IMR-90 (cell line): ENCODE data around the gene SLAMF8. TPM values are rescaled to one million over a fixed set of nuclear protein-coding genes. Genes with fewer than 3 reads are reported as not detected.

Experiments used
- ATAC-seq: fragments of 200-7000 bp; cut with Tn5 transposase; 2 replicates; pipeline ENCODE4 v1.9.1; 2020; ENCODE audit warnings: low read depth, mild to moderate bottlenecking, moderate library complexity
- BruUV-seq: library from RNA; stranded (reverse); fragments of 400-500 nt; replicated peaks from 2 replicates; lab custom pipeline; 2021; lab: Mats Ljungman, UMichigan
- CTCF ChIA-PET: fragments of 300-600 bp; formaldehyde crosslinking; extraction: SDS; loops from one replicate; lab custom pipeline; 2021; ENCODE audit warnings: antibody characterized with exemption; lab: Yijun Ruan, JAX
- POLR2A ChIA-PET: fragments of 300-600 bp; sonication (Branson Sonifier 250); formaldehyde crosslinking; loops from one replicate; lab custom pipeline; 2022; ENCODE audit warnings: antibody characterized with exemption; ENCODE audit not compliant: unreplicated experiment; lab: Charles Lee
- DNase-seq: peaks from one replicate; pipeline ENCODE4 v3.0.0; 2013
- H2AFZ ChIP-seq: replicated peaks from 2 replicates; pipeline ENCODE3; 2013; ENCODE audit warnings: low read length, mild to moderate bottlenecking; ENCODE audit not compliant: poor library complexity
- H2AK5ac ChIP-seq: 2 replicates; pipeline ENCODE4 v1.6.1; 2013; ENCODE audit warnings: low read depth, low read length, inconsistent platforms
- H2AK9ac ChIP-seq: replicated peaks from 2 replicates; pipeline ENCODE3; 2013; ENCODE audit warnings: mild to moderate bottlenecking, low read depth, low read length, moderate library complexity; ENCODE audit not compliant: poor library complexity
- H2BK120ac ChIP-seq: 2 replicates; pipeline ENCODE4 v1.6.1; 2013; ENCODE audit warnings: low read depth, low read length, inconsistent platforms
- H2BK15ac ChIP-seq: 3 replicates; pipeline ENCODE4 v1.6.1; 2013; ENCODE audit warnings: low read depth, low read length, inconsistent platforms
- H2BK20ac ChIP-seq: 2 replicates; pipeline ENCODE4 v1.6.1; 2013; ENCODE audit warnings: low read depth, mild to moderate bottlenecking, inconsistent platforms, low read length, moderate library complexity
- H2BK5ac ChIP-seq: 2 replicates; pipeline ENCODE4 v1.6.1; 2013; ENCODE audit warnings: mild to moderate bottlenecking, low read depth, low read length, inconsistent platforms; ENCODE audit not compliant: poor library complexity, severe bottlenecking
- H3K14ac ChIP-seq: replicated peaks from 2 replicates; pipeline ENCODE4 v1.6.1; 2013; ENCODE audit warnings: low read depth, low read length, inconsistent platforms
- H3K18ac ChIP-seq: 2 replicates; pipeline ENCODE4 v1.6.1; 2013; ENCODE audit warnings: low read depth, low read length, control low read depth
- H3K23ac ChIP-seq: 2 replicates; pipeline ENCODE4 v1.6.1; 2013; ENCODE audit warnings: low read depth, low read length, inconsistent platforms
- H3K27ac ChIP-seq: 2 replicates; pipeline ENCODE4 v1.5.1; 2013; ENCODE audit warnings: mild to moderate bottlenecking, control low read depth, low read length; ENCODE audit not compliant: insufficient read depth
- H3K27me3 ChIP-seq: 2 replicates; pipeline ENCODE4 v1.6.1; 2013; ENCODE audit warnings: low read length; ENCODE audit not compliant: control insufficient read depth, insufficient read depth
- H3K36me3 ChIP-seq: 2 replicates; pipeline ENCODE4 v1.6.1; 2013; ENCODE audit warnings: low read length, mixed read lengths; ENCODE audit not compliant: control insufficient read depth, insufficient read depth
- H3K4ac ChIP-seq: 2 replicates; pipeline ENCODE4 v1.6.1; 2013; ENCODE audit warnings: low read depth, low read length, inconsistent platforms
- H3K4me1 ChIP-seq: 2 replicates; pipeline ENCODE4 v1.6.1; 2013; ENCODE audit warnings: low read length, mixed read lengths; ENCODE audit not compliant: control insufficient read depth, insufficient read depth
- H3K4me2 ChIP-seq: 2 replicates; pipeline ENCODE4 v1.6.1; 2013; ENCODE audit warnings: low read depth, mild to moderate bottlenecking, control low read depth, low read length, moderate library complexity
- H3K4me3 ChIP-seq: 2 replicates; pipeline ENCODE4 v1.5.1; 2013; ENCODE audit warnings: low read depth, mild to moderate bottlenecking, control low read depth, low read length, moderate library complexity; ENCODE audit not compliant: insufficient read depth
- H3K56ac ChIP-seq: 2 replicates; pipeline ENCODE4 v1.6.1; 2013; ENCODE audit warnings: low read length, inconsistent platforms; ENCODE audit not compliant: insufficient read depth; ENCODE audit errors: extremely low read depth
- H3K79me1 ChIP-seq, 2 experiments: 2 replicates each; pipeline ENCODE4 v1.6.1; 2013; ENCODE audit warnings: low read length in 2 of 2, inconsistent platforms in 1 of 2, low read depth in 1 of 2
- H3K9ac ChIP-seq: 2 replicates; pipeline ENCODE4 v1.6.1; 2013; ENCODE audit warnings: low read depth, low read length, control low read depth
- H3K9me1 ChIP-seq: 2 replicates; pipeline ENCODE4 v1.6.1; 2013; ENCODE audit warnings: low read length, inconsistent platforms; ENCODE audit not compliant: insufficient read depth
- H3K9me3 ChIP-seq: 2 replicates; pipeline ENCODE4 v1.6.1; 2013; ENCODE audit warnings: low read length; ENCODE audit not compliant: control insufficient read depth, insufficient read depth
- H4K20me1 ChIP-seq: 2 replicates; pipeline ENCODE4 v1.6.1; 2013; ENCODE audit warnings: low read length, inconsistent platforms; ENCODE audit not compliant: insufficient read depth
- H4K5ac ChIP-seq: 2 replicates; pipeline ENCODE4 v1.6.1; 2013; ENCODE audit warnings: mild to moderate bottlenecking, low read depth, low read length, control low read depth
- H4K8ac ChIP-seq, 2 experiments: 2 replicates each; pipeline ENCODE4 v1.6.1; 2013; ENCODE audit warnings: low read depth in 2 of 2, low read length in 2 of 2, control low read depth in 1 of 2, inconsistent platforms in 1 of 2
- H4K91ac ChIP-seq: 2 replicates; pipeline ENCODE4 v1.6.1; 2013; ENCODE audit warnings: low read depth, low read length, inconsistent platforms; ENCODE audit not compliant: insufficient read depth
- CEBPB ChIP-seq: IDR thresholded peaks from 2 replicates; pipeline ENCODE4 v1.6.1; 2012; ENCODE audit warnings: low read depth, low read length, improper control_type of control experiment
- CHD1 ChIP-seq: IDR thresholded peaks from 2 replicates; pipeline ENCODE4 v1.6.1; 2012; ENCODE audit warnings: low read depth, low read length, improper control_type of control experiment
- ELK1 ChIP-seq: fragments of 150-350 bp; IDR thresholded peaks from 2 replicates; pipeline ENCODE4 v1.6.1; 2016; ENCODE audit warnings: low read depth, mild to moderate bottlenecking, low read length, moderate library complexity, borderline replicate concordance
- FOS ChIP-seq: fragments of 150-350 bp; IDR thresholded peaks from 2 replicates; pipeline ENCODE4 v1.6.1; 2016; ENCODE audit warnings: low read depth, low read length
- MAFK ChIP-seq: IDR thresholded peaks from 2 replicates; pipeline ENCODE4 v1.6.1; 2012; ENCODE audit warnings: low read depth, low read length, improper control_type of control experiment
- MAZ ChIP-seq: IDR thresholded peaks from 2 replicates; pipeline ENCODE4 v1.6.1; 2012; ENCODE audit warnings: low read depth, mild to moderate bottlenecking, low read length, improper control_type of control experiment, moderate library complexity, borderline replicate concordance
- POLR2A ChIP-seq: IDR thresholded peaks from 2 replicates; pipeline ENCODE4 v1.6.1; 2012; ENCODE audit warnings: mild to moderate bottlenecking, low read depth, low read length
- RAD21 ChIP-seq: IDR thresholded peaks from 2 replicates; pipeline ENCODE4 v1.6.1; 2012; ENCODE audit warnings: low read length, improper control_type of control experiment
- RCOR1 ChIP-seq: IDR thresholded peaks from 2 replicates; pipeline ENCODE4 v1.6.1; 2012; ENCODE audit warnings: mild to moderate bottlenecking, low read length, improper control_type of control experiment; ENCODE audit not compliant: insufficient replicate concordance
- RFX5 ChIP-seq: IDR thresholded peaks from 2 replicates; pipeline ENCODE4 v1.8.0; 2012; ENCODE audit warnings: low read depth, mild to moderate bottlenecking, low read length, moderate library complexity
- USF2 ChIP-seq: fragments of 150-350 bp; IDR thresholded peaks from 2 replicates; pipeline ENCODE4 v1.6.1; 2017; ENCODE audit warnings: mild to moderate bottlenecking, antibody characterized with exemption, low read length, low read depth
- WGBS, 2 experiments: methylation state at CpG; one replicate each; pipeline versions ENCODE4 v1.1.5 to v1.1.7; 2013; ENCODE audit warnings: missing lambda C conversion rate in 2 of 2; ENCODE audit not compliant: insufficient read length in 1 of 2; ENCODE audit errors: extremely low coverage in 2 of 2; 5-methylcytosine and 5-hydroxymethylcytosine counted together
- dilution Hi-C: fragments of 300-500 bp; cut with HindIII; formaldehyde crosslinking; loops from one replicate; pipeline ENCODE4 v1.14.3; 2018; ENCODE audit warnings: low sequenced_read_pairs; ENCODE audit not compliant: unreplicated experiment
- in situ Hi-C: fragments of 300-500 bp; cut with MboI; formaldehyde crosslinking; loops from 3 replicates; pipeline ENCODE4 v1.14.3; 2019; ENCODE audit warnings: low sequenced_read_pairs, inconsistent platforms, mixed read lengths
- intact Hi-C: fragments of 100-400 bp; cut with micrococcal nuclease; formaldehyde crosslinking; loops from 2 replicates; pipeline ENCODE4 v1.10.0; 2022
- polyA plus RNA-seq, 3 experiments: library from polyadenylated mRNA; depleted of rRNA; stranded (reverse); fragments of >200 nt; gene quantifications; 2 replicates each; pipeline ENCODE4 v1.2.3, GENCODE V29; 2012; ENCODE audit warnings: low replicate concordance in 1 of 3
- total RNA-seq: library from RNA; depleted of rRNA; stranded (reverse); fragments of >200 nt; gene quantifications from 2 replicates; pipeline ENCODE4 v1.2.3, GENCODE V29; 2012

The SLAMF8 gene
- total and polyA plus RNA-seq, 2 of the 4 experiments (the other 2 are of a cell fraction) = 0.07 TPM; not detected in 1

DNA sequence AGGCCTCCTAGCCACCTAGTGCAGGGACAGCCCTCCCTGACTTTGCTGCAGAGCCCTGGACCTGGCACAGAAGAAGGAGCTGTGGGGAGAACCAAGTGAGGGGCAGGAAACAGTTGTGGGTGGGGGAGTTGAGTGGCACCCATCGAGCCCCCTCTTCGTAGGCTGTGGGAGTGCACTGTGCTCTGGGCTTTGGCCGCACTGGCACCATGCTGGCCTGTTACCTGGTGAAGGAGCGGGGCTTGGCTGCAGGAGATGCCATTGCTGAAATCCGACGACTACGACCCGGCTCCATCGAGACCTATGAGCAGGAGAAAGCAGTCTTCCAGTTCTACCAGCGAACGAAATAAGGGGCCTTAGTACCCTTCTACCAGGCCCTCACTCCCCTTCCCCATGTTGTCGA is 44.7 kb upstream of the SLAMF8 start:
- DNase-seq (no peak), ATAC-seq (no peak)
- H3K9me3 ChIP-seq = no peaks in the 10 kb centered on the region
- H2BK120ac ChIP-seq = no peak overlapping the region
- dilution Hi-C loops (loop anchor here (25.0 kb wide), 1 partner anchor 105 kb away; no protein-coding TSS in a partner anchor), in situ Hi-C loops (loop anchor here (10.0 kb wide), 2 partner anchors 223 to 253 kb away; partner anchors contain the start of gene PIGM), intact Hi-C loops (loop anchor here (2.0 to 5.0 kb wide), 4 partner anchors 17 to 251 kb away; no protein-coding TSS in a partner anchor)
- no peak overlapping the region for H3K56ac ChIP-seq
- H2AK5ac ChIP-seq = no peak overlapping the region
- H2BK15ac ChIP-seq = no peak overlapping the region
- H4K8ac ChIP-seq = no peak overlapping the region
- CTCF ChIA-PET = interaction anchor here (1.9 to 2.1 kb wide), 2 partner anchors 109 to 111 kb away, joined by 4 to 8 read pairs; no protein-coding TSS in a partner anchor
- POLR2A ChIA-PET = no interaction called here
- no peak overlapping the region for H3K18ac ChIP-seq
- H3K79me1 ChIP-seq = no peaks in the 10 kb centered on the region
- H2AK9ac ChIP-seq = no peak overlapping the region
- H3K9ac ChIP-seq = no peak overlapping the region
- no peaks in the 10 kb centered on the region for H4K20me1 ChIP-seq
- no peaks in the 10 kb centered on the region; the same call in 1 of the 2 replicates for H3K9me1 ChIP-seq
- BruUV-seq = no TSS peak
- H3K14ac ChIP-seq = no peak overlapping the region
- no peak overlapping the region for H3K23ac ChIP-seq
- WGBS, 2 experiments = no CpG with 5 or more reads among the region's 12 CpGs
- no peaks in the 10 kb centered on the region for H3K4me1 ChIP-seq
- H4K5ac ChIP-seq = no peak overlapping the region
- H2BK5ac ChIP-seq = no peak overlapping the region
- no peak overlapping the region for H3K4ac ChIP-seq
- H3K36me3 ChIP-seq = no peaks in the 10 kb centered on the region
- no peak overlapping the region for H2AFZ ChIP-seq
- H4K91ac ChIP-seq = no peak overlapping the region
- no peak overlapping the region for H3K4me2 ChIP-seq
- no peak overlapping the region for H3K27ac ChIP-seq
- H3K4me3 ChIP-seq = no peak overlapping the region
- no peak overlapping the region for H2BK20ac ChIP-seq
- no peaks in the 10 kb centered on the region for H3K27me3 ChIP-seq
- TF ChIP-seq MAFK (no peak), RAD21 (no peak), MAZ (no peak), RFX5 (no peak), CHD1 (no peak), FOS (no peak), USF2 (no peak), CEBPB (no peak), ELK1 (no peak), POLR2A (no peak), RCOR1 (no peak)
